GM21515 (cell line): Measurements from ENCODE around the gene ADCY1.

Source experiments
- ATAC-seq: cut with Tn5 transposase; IDR thresholded peaks from one replicate; pipeline ENCODE4 v1.9.1; 2021; ENCODE audit not compliant: unreplicated experiment

Gene ADCY1

GRCh38 chr7:45649560-45650346, 75.6 kb downstream of the ADCY1 start:
- no peak for ATAC-seq

DNA sequence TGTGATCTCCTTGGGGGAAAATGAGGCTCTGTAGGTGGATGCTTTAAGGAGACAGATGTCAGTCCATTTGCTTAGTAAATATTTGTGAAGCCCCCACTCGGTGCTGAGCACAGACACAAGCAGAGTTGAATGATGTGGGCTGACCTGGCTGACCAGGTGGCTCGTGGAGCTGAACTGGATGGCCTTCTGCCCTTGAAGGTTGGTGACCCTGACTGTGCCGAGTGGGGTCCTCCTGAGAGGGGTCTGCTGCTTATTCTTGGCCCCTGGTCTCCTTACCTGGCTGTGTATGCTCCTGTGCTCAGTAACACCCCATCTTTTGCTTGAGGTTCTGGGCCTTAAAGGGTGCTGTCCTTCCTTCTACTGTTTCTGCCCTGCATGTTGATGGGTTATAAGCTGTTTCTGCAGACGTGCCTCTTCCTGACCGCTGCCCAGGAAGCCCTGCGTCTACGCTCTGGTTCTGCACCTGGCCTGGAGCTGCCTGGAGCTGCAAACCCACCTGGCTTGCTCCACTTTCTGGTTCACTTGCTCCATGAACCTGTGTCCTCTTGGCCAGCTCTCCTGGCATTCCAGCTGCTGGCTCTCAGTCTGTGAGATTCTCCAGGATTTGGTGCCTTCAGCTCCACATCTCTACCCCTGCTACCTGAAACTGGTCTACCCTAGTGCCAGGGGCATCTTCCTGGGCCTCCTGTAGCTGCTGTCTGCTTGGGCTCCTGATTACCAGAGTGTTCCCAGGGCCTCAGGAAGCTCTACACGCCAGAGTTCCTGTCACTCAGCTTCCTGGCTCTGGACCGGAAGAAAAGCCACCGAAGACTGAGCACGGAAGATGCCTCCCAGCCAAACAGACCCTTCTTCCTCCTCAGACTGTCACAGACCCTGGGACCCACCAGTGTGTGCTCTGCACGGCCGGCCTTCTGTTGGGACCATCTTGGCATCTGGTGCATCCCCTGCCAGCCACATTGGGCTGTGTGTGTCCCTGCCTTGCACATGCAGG, 76.5 kb downstream of the ADCY1 start:
- ATAC-seq, result no peak

GRCh38 chr7:45651540-45651939, 77.4 kb downstream of the ADCY1 start:
- no peak for ATAC-seq

GRCh38 chr7:45652630-45653029, 78.5 kb downstream of the ADCY1 start:
- no peak for ATAC-seq

- no peak for ATAC-seq
Observed at GRCh38 chr7:45653209-45653907, 79.2 kb downstream of the ADCY1 start.

DNA sequence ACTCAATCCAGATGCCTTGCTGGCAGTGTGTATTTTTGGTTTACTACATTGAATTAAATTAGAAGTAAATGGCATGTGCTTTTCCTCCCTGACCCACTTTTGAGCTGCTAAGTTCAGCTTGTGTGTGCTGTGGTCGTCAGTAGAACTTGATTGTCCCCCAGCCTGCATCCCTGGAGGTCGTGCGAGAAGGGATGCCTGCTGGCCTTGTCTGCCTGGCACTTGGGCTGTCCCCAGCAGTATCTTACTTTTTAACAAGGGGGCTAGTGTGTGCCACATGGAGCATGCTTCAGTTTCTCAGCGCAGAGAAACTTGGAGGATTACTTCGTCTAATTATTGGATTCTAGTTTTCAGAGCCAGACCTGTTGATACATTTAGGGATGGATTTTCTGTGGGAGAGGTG, 80.2 kb downstream of the ADCY1 start:
- no peak for ATAC-seq

GRCh38 chr7:45655539-45655938, 81.4 kb downstream of the ADCY1 start:
- no peak for ATAC-seq

- no peak for ATAC-seq
Observed at GRCh38 chr7:45656431-45656830, 82.3 kb downstream of the ADCY1 start.

GRCh38 chr7:45657136-45657889, 83.1 kb downstream of the ADCY1 start:
- ATAC-seq, result no peak

DNA sequence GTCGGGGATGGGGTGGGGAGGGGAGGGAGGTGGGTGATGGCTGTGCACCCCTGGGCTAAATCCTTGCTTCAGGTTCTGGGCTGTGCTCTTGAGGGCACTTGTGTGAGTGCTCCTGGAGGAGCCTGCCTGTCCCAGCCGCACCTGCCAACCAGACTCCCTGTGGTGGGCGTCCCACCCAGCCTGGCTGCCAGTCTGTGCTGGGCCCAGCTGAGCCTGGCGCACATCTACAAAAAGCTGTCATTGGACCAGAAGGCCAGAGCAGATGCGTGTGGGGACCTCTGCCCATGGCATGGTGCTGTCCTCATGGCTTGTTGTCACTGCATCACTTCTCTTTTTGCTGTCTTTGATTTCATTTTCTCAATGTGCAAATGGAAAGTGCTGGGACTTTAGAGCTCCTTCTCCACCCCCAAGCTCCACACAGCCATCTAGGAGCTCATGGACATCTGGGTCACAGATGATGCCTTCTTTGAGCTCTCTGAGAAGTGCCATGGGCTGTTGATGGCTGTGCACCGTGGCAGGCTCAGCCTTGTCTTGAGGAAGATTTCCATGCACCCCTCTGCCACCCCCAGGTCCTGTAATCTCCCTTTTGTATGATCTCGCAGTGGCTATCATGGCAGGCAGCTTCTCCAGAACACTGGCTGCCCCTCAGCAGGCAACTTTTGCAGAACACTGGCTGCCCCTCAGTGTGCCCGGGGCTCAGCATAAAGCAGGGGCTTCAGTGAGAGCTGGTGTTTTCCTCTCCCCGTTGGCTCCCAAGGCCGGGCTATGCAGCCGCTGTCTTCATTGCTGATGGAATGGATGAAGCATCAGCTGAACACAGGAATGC, 83.9 kb downstream of the ADCY1 start:
- ATAC-seq, result no peak

DNA sequence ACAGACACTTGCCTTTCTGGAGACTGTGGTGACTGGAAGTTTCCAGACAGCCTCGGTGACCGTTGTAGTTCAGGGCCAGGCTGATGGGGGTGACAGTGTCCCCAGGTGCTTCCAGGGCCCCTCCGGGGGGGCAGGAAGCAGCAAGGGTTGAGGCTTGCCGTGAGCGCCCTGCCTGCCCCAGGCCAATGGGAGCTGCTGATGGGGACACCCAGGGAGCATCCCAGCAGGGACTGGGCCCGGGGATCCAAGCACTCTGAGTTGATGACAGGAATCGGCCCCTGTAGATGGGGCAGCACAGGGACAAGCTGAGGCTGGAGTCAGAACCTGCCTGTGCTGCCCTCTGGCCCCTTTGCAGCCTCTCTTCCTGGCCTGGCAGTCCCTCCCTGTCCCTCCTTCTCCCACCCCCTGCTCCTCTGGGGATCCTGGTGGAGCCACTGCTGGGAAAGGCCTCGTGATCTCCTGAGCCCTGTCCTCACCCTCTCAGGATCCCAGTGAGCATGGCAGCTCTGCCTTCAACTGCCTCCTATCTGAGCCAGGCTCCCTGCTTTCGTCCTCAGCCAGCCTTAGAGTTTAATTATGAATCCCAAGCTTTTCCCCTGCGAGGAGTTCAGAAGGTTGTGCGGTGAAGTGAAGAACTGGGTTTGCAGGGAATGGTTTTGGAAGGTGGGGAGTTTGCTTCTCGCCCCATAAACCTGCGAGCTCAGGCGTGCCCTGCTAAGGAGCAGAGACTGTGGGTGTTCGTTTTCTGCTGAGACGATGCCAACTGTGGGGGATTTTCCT, 84.7 kb downstream of the ADCY1 start:
- ATAC-seq, result no peak

DNA sequence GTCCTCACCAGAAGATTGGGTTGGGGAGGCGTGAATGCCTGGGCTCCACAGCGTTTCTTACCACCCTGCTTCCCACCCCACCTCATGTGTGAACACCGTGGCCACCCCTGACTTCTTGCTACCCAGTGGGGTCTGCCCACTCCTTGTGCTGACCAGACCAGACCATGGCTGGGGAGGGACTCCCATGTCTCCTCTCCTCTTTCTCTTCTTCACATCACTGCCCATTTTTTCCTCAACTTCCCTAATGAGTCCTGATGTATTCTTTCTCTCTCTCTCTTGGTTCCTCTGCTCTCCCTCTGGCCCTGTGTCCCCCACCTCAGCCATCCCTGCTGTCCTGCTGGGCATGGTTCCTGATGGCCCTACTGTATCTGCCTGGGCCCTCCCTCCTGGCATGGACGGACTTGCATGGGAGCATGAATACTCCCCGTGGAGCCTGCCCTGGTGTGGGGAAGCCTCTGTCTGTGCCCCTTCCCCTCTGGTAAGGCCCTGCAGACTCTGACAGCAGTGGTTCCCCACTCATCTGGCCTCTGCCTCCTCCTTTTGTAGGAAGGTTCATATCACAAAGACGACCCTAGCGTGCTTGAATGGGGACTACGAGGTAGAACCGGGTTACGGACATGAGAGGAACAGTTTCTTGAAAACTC, 85.5 kb downstream of the ADCY1 start:
- ATAC-seq, result no peak

GRCh38 chr7:45660201-45660900, 86.2 kb downstream of the ADCY1 start:
- ATAC-seq, result no peak

- no peak for ATAC-seq
Observed at GRCh38 chr7:45660901-45661211, 86.7 kb downstream of the ADCY1 start.

DNA sequence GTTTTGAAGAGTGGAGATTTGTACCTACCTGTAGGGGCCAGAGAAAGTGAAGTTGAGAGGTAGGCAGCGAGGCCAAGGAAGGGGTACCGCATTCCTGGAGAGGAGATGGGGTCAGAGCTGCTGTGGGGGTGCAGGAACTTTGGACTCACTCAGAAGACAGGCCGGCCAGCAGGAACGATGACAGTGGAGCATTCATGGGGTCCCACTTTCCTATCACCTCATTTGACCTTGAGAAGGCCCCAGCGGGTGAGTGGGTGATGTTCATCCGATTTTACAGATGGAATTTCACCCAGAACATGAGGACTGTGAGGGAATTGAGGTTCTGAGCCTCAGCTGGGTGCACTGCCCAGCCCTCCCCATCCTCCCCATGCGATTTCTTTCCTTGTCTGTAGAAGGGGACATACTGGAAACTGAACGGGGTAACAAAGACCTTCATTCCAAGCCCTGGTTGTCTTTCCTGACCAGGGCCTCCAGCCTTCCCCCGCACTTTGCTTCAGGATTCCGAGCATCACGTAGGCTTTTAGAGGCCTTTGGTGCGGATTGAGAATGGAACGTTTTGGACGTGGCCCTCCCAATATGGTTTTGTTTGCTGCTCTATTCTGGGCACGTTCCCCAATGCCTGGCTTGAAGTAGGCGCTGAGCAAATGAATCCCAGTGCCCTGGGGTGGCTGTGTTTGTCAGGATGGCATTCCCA, 87.3 kb downstream of the ADCY1 start:
- ATAC-seq, result no peak

DNA sequence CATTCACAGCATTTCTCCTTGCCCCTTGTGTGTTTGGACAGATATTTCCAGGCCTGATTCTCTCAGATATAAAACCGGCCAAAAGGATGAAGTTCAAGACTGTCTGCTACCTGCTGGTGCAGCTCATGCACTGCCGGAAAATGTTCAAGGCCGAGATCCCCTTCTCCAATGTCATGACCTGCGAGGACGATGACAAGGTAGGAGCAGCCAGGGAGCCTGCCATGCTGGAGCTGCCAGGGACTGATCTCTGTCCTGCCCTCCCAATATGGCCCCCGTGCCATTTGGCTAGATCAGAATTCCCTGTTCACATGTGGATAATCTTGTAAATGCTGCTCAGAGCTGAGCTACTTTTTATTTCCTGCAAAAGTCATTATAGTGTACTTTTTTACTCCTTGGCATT, 87.8 kb downstream of the ADCY1 start:
- no peak for ATAC-seq

DNA sequence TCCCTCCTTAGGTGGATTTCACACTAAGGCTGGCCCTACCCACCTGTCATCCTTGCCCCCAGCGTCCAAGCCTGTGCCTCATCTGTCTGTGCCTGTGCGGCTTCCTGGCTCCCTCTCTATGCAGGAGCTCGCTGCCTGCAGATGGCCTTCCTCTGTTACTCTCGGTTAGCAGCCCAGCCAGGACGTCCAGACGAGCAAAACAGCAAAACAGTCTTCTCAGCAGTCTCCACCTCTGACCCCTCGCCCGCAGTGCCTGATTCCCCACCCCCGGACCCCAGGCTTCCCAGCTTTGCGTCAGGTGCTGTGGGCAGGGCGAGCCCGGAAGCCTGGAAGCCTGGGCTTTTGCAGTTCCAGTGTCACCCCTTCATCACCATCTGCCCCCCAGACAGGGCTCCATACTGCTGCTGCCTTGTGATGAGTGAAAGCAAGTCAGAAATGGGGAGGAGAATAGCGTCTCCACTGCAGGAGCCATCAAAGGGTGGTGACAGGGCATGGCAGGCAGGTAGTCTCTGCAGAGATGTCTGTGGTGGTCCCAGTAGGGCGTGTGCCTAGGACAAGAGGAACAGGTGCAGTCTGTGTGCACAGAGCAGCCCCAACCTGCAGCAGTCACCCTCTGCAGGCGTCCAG, 88.5 kb downstream of the ADCY1 start:
- ATAC-seq, result no peak
